ENCODE data around the gene KCNK15.

The KCNK15 gene

DNA sequence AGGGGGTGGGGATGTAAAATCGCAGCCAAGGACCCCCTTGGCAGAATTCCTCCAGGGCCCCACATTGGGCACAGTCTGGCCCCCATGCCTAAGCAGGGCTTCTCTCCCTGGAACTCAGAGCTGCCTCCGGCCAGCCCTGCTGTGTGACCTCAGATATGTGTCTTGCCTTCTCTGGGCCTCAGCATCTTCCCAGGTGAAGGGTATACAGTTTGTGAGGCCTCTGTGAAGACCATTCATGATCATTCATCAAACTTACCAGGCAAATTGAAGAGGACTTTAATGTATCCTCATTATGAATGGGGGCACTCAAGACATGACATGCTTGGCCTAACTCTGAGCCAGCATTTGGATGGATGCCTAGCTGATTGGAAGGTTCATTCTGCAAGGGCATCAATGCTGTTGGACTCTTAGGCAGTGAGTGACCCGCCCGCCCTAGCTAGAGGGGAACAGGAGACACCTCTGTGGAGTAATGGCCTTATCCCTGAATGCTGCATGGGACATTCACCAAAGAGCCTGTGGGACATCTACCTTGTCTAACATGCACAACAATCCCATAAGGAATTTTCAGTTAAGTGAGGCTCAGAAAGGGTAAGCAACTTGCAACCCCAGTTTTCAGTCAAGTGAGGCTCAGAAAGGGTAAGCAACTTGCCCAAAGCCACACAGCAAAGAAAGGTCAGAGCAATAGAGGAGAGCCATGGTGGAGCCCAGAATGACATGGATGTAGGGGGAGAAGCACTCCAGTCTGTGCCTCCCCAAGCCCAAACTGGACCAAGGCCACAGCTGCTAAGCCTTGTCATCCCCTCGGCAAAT, 30.0 kb upstream of the KCNK15 start:
- Histone ChIP-seq H3K9me3 (ENCODE audit: control insufficient read depth in 2 of 2, low read length in 2 of 2) (no peaks in the 10 kb centered on the region), H3K27me3 (ENCODE audit: control insufficient read depth in 1 of 2, insufficient read depth in 2 of 2, low read length in 2 of 2) (peaks cover 0 to 5% of the 10 kb centered on the region in 2 donors), H3K4me1 (ENCODE audit: control insufficient read depth, insufficient read depth, low read length) (peaks cover 15% of the 10 kb centered on the region), H3K36me3 (ENCODE audit: control insufficient read depth in 2 of 2, insufficient read depth in 2 of 2, low read length in 2 of 2) (no peaks in the 10 kb centered on the region), H3K27ac (ENCODE audit: low read length) (no peak overlapping the region), H3K4me3 (ENCODE audit: low read length in 2 of 2) (peak overlapping the region in 1 of 2 donors; percentile 55), H3K9ac (ENCODE audit: low read length in 2 of 2) (no peak overlapping the region)

DNA sequence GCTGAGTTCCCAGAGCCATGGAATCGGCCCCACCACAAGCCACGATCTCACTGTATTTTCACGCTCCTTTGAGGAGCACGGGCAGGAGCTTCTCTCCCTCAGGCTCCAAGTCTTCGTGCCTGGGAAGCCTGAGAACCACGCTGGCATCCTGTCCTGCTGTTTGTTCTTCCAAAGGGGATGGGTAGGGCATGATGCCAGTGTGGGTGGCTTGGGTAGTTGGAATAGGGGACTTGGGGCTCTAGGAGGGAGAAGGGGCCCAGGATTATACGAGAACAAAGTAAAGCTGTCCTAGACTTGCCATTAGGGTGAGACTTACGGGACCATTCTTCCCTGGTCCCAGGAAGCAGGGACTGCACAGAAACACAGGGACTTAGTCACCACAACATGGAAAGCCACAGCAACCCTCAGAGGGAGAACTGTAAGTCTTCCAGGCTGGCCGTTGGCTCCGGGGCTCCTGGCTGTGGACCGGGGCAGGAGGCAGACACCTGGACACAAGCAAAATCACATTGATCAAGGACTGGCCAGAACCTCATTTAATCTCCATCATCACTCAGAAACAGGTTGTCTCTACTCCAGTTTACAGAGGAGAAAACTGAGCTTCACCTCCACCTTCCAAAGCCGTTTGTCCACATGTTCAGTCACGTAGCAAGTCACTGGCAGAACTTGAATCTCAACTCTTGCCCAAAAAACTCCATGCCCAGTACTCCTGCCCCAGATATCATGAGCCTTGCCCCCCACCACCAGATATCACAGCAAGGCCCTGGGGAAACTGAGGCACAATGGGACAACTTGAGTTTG, 29.2 kb upstream of the KCNK15 start:
- Histone ChIP-seq H3K27me3 (ENCODE audit: control insufficient read depth in 1 of 2, insufficient read depth in 2 of 2, low read length in 2 of 2) (peaks cover 0 to 5% of the 10 kb centered on the region in 2 donors), H3K9ac (ENCODE audit: low read length in 2 of 2) (no peak overlapping the region), H3K4me1 (ENCODE audit: control insufficient read depth, insufficient read depth, low read length) (peaks cover 15% of the 10 kb centered on the region), H3K9me3 (ENCODE audit: control insufficient read depth in 2 of 2, low read length in 2 of 2) (no peaks in the 10 kb centered on the region), H3K36me3 (ENCODE audit: control insufficient read depth in 2 of 2, insufficient read depth in 2 of 2, low read length in 2 of 2) (no peaks in the 10 kb centered on the region), H3K4me3 (ENCODE audit: low read length in 2 of 2) (peak overlapping the region in 1 of 2 donors; percentile 44), H3K27ac (ENCODE audit: low read length) (no peak overlapping the region)

DNA sequence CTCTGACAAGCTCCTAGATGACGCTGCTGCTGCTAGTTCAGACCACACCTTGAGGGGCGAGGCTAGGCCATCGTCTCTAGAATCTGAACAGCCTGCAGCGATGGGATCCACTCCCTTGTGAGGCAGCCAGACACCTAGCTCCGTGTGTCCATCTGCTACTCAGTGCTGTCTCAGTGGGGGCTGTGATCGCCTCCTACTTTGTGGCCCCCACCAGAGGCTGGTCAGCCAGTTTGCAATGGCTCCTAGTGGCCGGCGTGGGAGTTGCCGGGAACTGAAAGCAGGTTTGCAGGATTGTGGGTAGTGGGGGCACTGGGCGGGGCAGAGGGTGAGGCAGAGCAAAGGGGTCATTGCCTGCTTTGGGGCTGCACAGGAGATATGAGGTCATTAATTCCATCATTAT, 27.7 kb upstream of the KCNK15 start:
- Histone ChIP-seq H3K27me3 (ENCODE audit: control insufficient read depth in 1 of 2, insufficient read depth in 2 of 2, low read length in 2 of 2) (peaks cover 0 to 5% of the 10 kb centered on the region in 2 donors), H3K27ac (ENCODE audit: low read length) (no peak overlapping the region), H3K9me3 (ENCODE audit: control insufficient read depth in 2 of 2, low read length in 2 of 2) (no peaks in the 10 kb centered on the region), H3K4me3 (ENCODE audit: low read length in 2 of 2) (no peak overlapping the region), H3K9ac (ENCODE audit: low read length in 2 of 2) (no peak overlapping the region), H3K36me3 (ENCODE audit: control insufficient read depth in 2 of 2, insufficient read depth in 2 of 2, low read length in 2 of 2) (no peaks in the 10 kb centered on the region), H3K4me1 (ENCODE audit: control insufficient read depth, insufficient read depth, low read length) (peaks cover 15% of the 10 kb centered on the region)

DNA sequence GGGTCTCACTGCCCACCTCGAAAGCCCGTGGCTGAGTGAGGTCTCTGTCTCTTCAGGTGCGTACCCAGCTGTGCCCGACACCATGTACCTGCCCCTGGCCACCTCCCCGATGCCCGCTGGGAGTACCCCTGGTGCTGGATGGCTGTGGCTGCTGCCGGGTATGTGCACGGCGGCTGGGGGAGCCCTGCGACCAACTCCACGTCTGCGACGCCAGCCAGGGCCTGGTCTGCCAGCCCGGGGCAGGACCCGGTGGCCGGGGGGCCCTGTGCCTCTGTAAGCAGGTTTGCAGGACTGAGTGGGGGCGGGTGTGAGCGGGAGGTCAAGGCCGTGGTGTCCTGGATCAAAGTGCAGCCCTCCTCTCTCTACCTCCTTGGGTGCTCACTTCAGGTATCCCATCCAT, 25.8 kb upstream of the KCNK15 start:
- Histone ChIP-seq H3K36me3 (ENCODE audit: control insufficient read depth in 2 of 2, insufficient read depth in 2 of 2, low read length in 2 of 2) (no peaks in the 10 kb centered on the region), H3K9me3 (ENCODE audit: control insufficient read depth in 2 of 2, low read length in 2 of 2) (no peaks in the 10 kb centered on the region), H3K27ac (ENCODE audit: low read length) (no peak overlapping the region), H3K9ac (ENCODE audit: low read length in 2 of 2) (no peak overlapping the region), H3K4me1 (ENCODE audit: control insufficient read depth, insufficient read depth, low read length) (peaks cover 7% of the 10 kb centered on the region), H3K4me3 (ENCODE audit: low read length in 2 of 2) (no peak overlapping the region), H3K27me3 (ENCODE audit: control insufficient read depth in 1 of 2, insufficient read depth in 2 of 2, low read length in 2 of 2) (peaks cover 4 to 11% of the 10 kb centered on the region in 2 donors)

DNA sequence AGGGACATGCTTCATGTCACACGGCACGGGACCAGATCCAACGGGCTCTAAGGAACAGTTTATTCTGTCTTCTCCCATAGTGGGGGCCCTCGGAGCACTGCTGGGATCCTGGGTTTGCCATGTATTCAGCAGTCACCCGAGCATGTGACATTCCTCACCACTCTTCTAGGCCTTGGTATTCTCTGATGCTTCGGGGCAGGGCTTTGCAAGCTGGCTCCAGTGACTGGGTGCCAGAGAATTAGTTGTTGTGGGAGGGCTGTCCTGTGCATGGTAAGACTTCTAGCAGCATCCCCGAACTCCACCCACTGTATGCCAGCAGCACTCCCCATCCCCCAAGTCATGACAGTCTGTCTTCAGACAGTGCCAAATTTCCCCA, 25.1 kb upstream of the KCNK15 start:
- no peak overlapping the region for H3K27ac ChIP-seq (ENCODE audit: low read length)
- H3K4me1 ChIP-seq (ENCODE audit: control insufficient read depth, insufficient read depth, low read length), result peaks cover 2% of the 10 kb centered on the region

DNA sequence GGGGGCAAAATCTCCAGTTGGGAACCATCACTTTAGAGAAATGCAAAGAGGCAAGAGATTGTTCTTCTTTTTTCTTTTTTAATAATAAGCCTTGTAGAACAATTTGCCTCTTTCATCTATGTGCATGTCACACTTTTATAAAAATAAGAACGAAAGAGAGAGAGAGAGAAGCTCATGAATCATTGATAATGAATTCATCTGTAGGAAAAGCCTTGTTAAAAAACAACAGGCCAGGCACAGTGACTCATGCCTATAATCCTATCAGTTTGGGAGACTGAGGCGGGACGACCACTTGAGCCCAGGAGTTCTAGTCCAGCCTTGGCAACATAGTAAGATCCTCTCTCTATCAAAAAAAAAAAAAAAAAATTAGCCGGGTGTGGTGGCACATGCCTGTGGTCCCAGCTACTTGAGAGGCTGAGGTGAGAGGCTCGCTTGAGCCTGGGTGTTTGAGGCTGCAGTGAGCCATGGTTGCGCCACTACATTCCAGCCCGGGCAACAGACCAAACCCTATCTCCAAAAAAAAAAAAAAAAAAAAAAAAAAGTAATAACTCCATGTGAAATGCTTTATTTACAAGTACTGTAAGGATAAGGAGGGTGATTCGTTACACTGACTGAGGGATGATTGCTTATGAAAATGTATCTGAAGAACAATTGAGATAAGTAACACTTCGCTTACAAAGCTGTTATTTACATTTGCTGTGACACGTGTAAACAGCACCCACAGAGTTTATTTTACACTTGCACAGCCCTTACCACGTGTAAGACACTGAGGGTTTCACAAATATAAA, 24.5 kb upstream of the KCNK15 start:
- Histone ChIP-seq H3K9ac (ENCODE audit: low read length in 2 of 2) (no peak overlapping the region), H3K27me3 (ENCODE audit: control insufficient read depth in 1 of 2, insufficient read depth in 2 of 2, low read length in 2 of 2) (peaks cover 4 to 17% of the 10 kb centered on the region in 2 donors), H3K27ac (ENCODE audit: low read length) (no peak overlapping the region), H3K4me3 (ENCODE audit: low read length in 2 of 2) (no peak overlapping the region), H3K9me3 (ENCODE audit: control insufficient read depth in 2 of 2, low read length in 2 of 2) (no peaks in the 10 kb centered on the region), H3K36me3 (ENCODE audit: control insufficient read depth in 2 of 2, insufficient read depth in 2 of 2, low read length in 2 of 2) (no peaks in the 10 kb centered on the region), H3K4me1 (ENCODE audit: control insufficient read depth, insufficient read depth, low read length) (peaks cover under 1% of the 10 kb centered on the region)

More for the DNA sequence above, 25.1 kb upstream of the KCNK15 start:
- Histone ChIP-seq H3K36me3 (ENCODE audit: control insufficient read depth in 2 of 2, insufficient read depth in 2 of 2, low read length in 2 of 2) (no peaks in the 10 kb centered on the region), H3K4me3 (ENCODE audit: low read length in 2 of 2) (no peak overlapping the region), H3K27me3 (ENCODE audit: control insufficient read depth in 1 of 2, insufficient read depth in 2 of 2, low read length in 2 of 2) (peaks cover 4 to 14% of the 10 kb centered on the region in 2 donors), H3K9me3 (ENCODE audit: control insufficient read depth in 2 of 2, low read length in 2 of 2) (no peaks in the 10 kb centered on the region), H3K9ac (ENCODE audit: low read length in 2 of 2) (no peak overlapping the region)

DNA sequence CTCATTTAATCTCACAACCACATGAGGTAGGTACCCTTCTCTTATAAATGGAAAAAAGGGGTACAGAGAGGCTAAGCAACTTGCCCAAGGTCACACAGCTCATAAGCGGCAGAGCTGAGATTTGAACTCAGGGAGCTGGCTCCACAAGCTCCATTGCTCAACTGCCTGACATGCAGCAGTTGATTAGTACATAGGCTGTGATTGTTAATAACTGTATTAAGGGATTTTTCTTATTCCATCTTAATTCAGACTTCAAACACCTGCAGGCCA, 23.9 kb upstream of the KCNK15 start:
- H3K27ac ChIP-seq (ENCODE audit: low read length), result no peak overlapping the region
- H3K9ac ChIP-seq (ENCODE audit: low read length in 2 of 2), result no peak overlapping the region
- no peaks in the 10 kb centered on the region for H3K4me1 ChIP-seq (ENCODE audit: control insufficient read depth, insufficient read depth, low read length)
- H3K27me3 ChIP-seq (ENCODE audit: control insufficient read depth in 1 of 2, insufficient read depth in 2 of 2, low read length in 2 of 2), result peaks cover 4 to 13% of the 10 kb centered on the region in 2 donors
- no peaks in the 10 kb centered on the region for H3K9me3 ChIP-seq (ENCODE audit: control insufficient read depth in 2 of 2, low read length in 2 of 2)
- H3K4me3 ChIP-seq (ENCODE audit: low read length in 2 of 2), result no peak overlapping the region
- H3K36me3 ChIP-seq (ENCODE audit: control insufficient read depth in 2 of 2, insufficient read depth in 2 of 2, low read length in 2 of 2), result no peaks in the 10 kb centered on the region

DNA sequence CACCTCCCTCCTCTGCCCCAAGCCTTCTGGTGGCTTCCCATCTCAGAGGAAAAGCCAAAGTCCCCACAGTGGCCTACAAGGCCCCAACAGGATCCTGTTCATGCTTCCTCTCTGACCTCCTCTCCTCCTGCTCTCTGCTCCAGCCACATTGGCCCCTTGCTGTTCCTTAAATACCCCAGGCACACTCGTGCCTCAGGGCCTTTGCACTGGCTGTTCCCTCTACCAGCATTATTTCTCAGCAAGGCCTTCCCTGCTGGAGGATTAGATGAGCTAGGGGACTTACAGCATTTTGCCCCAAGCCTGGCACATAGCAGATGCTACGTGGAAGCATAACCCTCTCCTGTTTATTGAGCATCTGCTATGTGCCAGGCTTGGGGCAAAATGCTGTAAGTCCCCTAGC, 22.7 kb upstream of the KCNK15 start:
- Histone ChIP-seq H3K9me3 (ENCODE audit: control insufficient read depth in 2 of 2, low read length in 2 of 2) (no peaks in the 10 kb centered on the region), H3K4me1 (ENCODE audit: control insufficient read depth, insufficient read depth, low read length) (no peaks in the 10 kb centered on the region), H3K36me3 (ENCODE audit: control insufficient read depth in 2 of 2, insufficient read depth in 2 of 2, low read length in 2 of 2) (no peaks in the 10 kb centered on the region), H3K27me3 (ENCODE audit: control insufficient read depth in 1 of 2, insufficient read depth in 2 of 2, low read length in 2 of 2) (peaks cover 4 to 13% of the 10 kb centered on the region in 2 donors), H3K9ac (ENCODE audit: low read length in 2 of 2) (no peak overlapping the region), H3K4me3 (ENCODE audit: low read length in 2 of 2) (no peak overlapping the region), H3K27ac (ENCODE audit: low read length) (no peak overlapping the region)

DNA sequence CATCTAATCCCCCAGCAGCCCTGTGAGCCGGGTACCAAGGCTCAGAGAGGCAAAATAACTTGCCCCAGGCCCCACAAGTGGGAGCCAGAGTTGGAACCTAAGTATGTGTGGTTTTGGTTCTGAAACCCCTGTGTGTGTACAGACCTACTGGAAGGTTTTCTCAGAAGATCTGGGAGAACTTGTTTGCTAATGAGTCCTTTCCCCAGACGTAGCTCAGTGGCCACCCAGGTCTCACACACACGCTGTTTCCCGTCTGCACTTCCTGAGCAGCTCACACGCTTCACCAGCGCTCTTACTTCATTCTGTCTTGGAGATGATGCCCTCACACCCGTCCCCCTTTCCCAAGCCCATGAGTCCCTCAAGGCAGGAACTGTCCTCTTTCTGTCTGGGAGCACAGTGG, 22.3 kb upstream of the KCNK15 start:
- no peak overlapping the region for H3K9ac ChIP-seq (ENCODE audit: low read length in 2 of 2)
- H3K9me3 ChIP-seq (ENCODE audit: control insufficient read depth in 2 of 2, low read length in 2 of 2), result no peaks in the 10 kb centered on the region
- H3K27me3 ChIP-seq (ENCODE audit: control insufficient read depth in 1 of 2, insufficient read depth in 2 of 2, low read length in 2 of 2), result peaks cover 4 to 13% of the 10 kb centered on the region in 2 donors
- H3K4me1 ChIP-seq (ENCODE audit: control insufficient read depth, insufficient read depth, low read length), result no peaks in the 10 kb centered on the region
- H3K27ac ChIP-seq (ENCODE audit: low read length), result no peak overlapping the region
- no peaks in the 10 kb centered on the region for H3K36me3 ChIP-seq (ENCODE audit: control insufficient read depth in 2 of 2, insufficient read depth in 2 of 2, low read length in 2 of 2)
- no peak overlapping the region for H3K4me3 ChIP-seq (ENCODE audit: low read length in 2 of 2)

DNA sequence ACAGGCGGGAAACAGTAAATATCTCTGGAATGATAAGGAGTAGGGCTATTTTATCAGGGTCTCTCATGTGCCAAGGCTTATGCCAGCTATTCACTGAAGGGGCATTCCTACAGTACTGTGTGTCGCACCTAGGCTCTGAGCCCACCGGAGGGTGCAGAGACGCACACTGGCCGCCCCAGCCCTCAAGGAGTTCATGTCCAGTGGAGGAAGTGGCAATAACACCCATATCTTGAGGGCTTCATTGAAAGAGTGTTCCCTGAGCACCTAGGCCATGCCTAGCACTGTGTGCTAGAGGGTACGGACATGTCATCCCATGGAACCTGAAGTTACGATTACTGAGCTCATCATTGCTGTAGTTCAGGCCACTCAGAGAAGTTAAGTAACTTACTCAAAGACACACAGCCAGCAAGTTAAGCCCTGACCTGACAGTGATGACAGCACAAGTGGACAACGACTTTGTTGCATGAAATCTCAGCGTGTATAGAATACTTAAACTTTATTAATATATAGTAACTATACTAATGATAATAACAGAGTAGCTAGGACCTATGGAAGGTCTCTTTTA, 21.8 kb upstream of the KCNK15 start:
- no peak overlapping the region for H3K4me3 ChIP-seq (ENCODE audit: low read length in 2 of 2)
- H3K9me3 ChIP-seq (ENCODE audit: control insufficient read depth in 2 of 2, low read length in 2 of 2), result no peaks in the 10 kb centered on the region
- H3K9ac ChIP-seq (ENCODE audit: low read length in 2 of 2), result no peak overlapping the region
- H3K27ac ChIP-seq (ENCODE audit: low read length), result no peak overlapping the region
- peaks cover 4 to 15% of the 10 kb centered on the region in 2 donors for H3K27me3 ChIP-seq (ENCODE audit: control insufficient read depth in 1 of 2, insufficient read depth in 2 of 2, low read length in 2 of 2)
- H3K36me3 ChIP-seq (ENCODE audit: control insufficient read depth in 2 of 2, insufficient read depth in 2 of 2, low read length in 2 of 2), result no peaks in the 10 kb centered on the region
- no peaks in the 10 kb centered on the region for H3K4me1 ChIP-seq (ENCODE audit: control insufficient read depth, insufficient read depth, low read length)

Data from stomach smooth muscle (tissue), 2 donors.